Activated naive CD4-positive, alpha-beta T cell treated with anti-CD3 and anti-CD28 coated beads, Interleukin-2, amount 50 U/mL, for 16 hours (primary cell): ENCODE results near the gene PRTFDC1.

Experiments
- DNase-seq: peaks from one replicate; pipeline ENCODE4 v3.0.0-alpha.2; 2020

PRTFDC1 gene

DNA sequence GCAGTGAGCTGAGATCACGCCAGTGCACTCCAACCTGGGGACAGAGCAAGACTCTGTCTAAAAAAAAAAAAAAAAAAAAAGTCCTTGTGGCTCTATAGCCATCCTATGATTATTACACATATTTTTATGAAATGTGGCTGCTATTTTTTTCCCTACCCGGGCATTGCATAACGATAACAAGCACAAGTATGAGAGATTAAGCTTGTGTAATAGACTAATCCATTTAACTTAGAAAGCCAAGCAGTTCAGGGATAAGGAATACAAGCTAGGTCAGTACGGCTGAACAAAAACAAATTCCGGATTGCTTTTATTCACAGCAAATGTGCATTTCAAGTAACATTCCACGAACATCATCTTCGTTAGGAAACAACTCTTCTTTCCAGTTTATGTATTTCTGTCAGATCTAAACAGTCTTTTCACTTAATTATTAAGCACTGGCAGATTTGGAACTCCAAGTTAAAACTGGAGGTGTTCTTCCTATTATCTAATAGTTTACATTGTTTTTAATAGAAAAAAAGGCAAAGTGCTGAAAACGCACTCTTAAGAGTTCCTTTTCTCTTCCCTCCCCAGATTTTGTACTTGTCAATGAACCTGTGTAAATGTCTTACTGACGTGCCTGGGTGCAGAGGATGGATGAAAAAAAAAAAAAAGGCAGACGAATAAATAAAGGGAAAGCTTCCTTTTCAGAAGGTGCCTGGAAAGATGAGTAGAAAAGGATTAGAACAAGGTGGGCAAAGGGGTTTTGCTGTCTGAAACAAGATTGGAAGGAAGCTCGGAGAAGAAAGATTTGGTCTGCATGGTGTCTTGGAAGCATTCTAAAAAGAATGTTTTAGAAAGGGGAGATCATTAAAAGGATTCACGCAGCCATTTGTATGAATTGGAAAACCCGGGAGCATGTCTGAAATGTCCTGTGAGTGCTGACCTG lies 81.1 kb downstream of the PRTFDC1 start:
- DNase-seq: no peak

DNA sequence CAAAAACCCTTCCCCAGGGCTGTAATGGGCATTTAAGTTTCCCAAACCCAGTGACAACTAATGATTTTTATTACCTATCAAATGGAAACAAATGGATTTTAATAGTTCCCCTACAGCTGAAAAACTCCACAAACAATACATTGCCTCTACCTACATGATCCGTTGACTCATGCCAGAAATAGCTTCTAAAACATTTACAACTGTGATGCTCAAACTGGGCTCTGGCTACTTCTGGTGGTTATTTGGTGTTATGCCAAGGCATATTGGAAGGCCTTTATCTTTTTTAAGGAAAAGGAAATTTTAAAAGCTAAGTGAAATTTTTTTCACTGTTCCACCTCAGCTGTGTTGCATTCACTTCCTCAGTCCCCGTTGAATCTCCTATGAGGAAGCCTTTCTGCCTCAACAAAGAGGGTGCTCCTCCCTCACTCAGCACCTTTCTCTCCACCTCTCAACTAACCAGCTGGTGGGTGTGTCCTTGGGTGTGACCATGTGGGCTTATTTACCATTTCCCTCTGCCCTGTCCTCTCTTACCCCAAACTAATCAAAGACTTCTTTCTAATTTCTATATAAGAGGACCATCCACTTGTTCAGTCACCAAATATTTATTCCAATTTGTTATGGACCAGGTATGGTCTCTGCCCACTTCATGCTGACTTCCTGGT lies 82.9 kb downstream of the PRTFDC1 start:
- no peak for DNase-seq

DNA sequence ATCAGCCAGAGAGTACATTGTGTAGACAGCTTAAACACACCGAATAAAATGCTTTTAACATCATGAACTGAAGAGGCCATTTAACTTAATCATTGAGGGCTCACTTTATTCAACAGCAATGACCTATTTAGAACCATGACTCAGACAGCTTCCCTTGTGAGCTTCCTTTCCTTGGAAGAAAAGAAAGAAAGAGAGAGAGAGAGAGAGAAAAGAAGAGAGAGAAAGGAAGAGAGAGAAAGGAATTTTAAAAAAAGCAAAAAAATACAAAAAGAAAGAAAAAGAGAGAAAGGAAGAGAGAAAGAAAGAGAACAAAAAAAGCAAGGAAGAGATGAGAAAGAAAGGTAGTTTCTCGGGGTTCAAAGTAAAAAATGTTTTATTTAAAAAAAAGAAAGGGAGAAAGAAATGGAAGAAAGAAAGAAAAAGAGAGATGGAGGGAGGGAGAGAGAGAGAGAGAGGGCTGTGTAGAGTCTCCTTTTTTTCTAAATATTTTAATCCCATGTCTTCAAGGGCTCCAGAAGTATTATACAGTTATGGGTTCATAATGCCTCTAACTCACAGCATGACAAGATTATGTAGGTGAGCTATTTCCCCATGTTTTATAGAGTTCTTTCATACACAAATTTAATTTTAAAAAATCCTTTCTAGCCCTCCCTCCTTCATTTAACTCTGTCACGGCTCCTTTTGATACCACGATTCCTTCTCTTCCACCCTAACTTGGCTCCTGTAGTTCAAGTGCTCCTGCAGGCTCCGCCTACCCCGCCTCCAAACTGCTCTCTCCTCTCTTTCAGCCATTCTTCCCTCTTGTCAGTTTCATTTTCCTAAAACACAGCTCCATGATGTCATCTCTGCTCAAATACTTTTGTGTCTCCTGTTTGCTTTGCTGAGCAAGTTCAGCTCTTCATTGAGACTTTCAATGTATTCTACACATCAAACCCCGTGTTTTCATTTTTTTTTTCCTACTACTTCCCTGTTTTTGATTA lies 85.5 kb downstream of the PRTFDC1 start:
- no peak for DNase-seq

DNA sequence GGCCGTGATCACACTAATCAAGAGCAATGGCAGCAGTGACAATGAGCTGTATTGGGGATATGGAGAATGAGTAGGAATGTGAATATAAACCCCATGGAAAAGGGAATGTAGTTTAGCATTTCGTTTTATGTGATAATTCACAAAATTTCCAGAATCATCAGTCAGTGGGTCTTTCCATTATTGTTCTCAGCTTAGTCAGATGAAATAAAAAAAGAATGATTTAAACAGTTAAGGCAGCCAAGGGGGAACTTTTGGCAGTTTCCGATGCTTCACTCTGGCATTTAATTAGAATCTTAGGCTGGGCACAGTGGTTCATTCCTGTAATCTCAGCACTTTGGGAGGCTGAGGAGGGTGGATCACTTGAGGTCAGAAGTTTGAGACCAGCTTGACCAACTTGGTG lies 86.6 kb downstream of the PRTFDC1 start:
- DNase-seq: no peak

DNA sequence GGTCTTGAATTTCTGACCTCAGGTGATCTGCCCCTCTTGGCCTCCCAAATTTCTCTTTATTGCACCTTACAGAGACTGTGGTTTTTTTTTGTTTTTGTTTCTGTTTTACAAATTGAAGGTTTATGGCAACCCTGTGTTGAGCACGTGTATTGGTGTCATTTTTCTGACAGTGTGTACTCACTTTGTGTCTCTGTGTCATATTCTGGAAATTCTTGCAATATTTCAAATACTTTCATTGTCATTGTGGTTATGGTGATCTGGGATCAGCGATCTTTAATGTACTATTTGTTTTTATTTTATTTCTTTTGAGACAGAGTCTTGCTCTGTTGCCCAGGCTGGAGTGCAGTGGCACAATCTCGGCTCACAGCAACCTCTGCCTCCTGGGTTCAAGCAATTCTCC lies 89.8 kb downstream of the PRTFDC1 start:
- no peak for DNase-seq

DNA sequence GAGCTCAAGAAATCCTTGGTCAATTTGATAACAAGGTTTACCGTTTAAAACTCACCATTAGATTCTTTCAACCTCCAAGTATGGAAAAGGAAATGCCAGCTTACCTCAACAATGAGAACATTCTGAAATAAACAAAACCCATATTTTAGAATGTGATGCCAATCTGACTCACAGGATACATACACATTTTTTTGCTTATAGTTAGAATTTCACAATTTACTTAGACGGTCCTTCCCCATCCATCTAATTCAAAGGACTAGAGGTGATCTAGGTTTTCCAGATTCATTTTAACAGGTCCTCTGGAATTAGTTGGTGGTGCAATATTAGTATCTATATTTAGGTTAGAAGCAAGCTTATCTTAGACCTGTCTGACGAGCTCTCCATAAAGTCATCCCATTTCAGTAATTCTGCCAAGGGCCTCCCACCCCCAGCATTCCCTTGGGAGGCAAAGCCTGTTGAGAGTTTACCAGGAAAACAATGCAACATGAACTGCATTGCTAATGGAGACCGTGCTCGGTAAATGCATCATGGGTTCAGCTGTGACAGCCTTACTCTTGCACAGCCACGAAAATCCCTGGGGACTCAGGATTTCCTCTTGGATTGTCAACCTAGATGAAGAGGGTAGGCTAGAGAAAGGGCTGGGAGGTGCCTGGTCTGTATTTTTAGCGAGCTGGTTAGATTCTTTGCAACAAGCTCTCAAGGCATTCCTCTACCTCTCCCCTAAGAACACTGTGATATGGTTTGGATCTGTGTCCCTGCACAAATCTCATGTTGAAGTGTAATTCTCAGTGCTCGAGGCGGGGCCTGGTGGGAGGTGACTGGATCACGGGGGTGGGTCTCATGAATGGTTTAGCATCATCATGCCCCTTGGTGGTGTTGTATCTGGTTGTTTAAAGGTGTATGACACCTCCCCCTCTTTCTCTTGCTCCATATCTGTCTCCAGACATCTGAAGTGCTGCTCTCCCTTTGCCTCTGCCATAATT lies 93.8 kb downstream of the PRTFDC1 start:
- no peak for DNase-seq

DNA sequence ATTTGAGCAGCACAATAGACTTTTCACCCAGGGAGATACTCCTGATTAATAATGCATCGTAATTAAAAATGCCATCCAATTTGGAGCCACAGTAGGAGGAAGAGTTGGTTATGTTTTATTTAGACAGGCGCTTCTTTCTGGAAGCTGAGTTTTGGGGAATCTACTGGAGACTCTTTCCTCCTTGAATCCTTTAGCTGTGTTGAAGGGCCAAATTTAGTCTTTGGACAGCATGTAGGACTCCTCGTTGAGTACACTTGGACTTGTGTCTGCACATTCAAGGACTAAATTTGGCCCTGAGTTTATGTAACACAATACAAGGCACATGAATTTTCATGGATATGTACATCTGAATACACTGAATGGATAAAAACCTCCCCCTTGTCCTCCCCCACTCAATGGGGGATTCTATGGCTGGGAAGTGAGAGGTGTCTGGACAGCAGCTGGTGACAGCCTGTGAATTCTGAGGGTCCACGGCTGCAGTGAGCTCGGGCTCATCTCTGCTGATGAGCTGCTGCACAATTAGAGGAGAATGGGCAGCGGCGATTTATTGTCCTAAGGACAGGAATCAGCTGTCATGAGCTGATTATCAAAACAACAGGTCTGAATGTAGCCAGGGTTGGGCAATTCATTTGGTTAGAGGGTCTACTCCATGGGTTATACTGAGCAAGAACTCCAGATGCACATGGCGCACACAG lies 95.2 kb downstream of the PRTFDC1 start:
- no peak for DNase-seq

DNA sequence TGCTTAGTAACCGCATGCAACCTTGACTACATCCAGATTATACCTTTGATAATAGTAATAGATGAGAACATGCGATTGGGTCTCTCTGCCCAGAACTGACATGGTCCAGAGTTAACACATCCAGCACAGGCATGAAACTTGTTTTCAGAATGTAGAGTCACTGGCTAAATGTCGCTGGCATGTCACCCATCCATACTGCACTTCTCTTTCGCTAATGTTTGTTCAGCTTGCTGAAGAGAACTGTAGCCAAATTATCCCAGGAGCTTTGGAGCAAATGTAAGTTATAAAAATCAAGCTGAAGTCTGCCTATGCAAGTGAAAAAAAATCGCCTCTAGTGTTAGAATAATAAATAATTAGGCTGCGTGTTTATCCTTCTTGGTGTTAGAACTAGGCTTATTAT lies 98.2 kb downstream of the PRTFDC1 start:
- DNase-seq: no peak

DNA sequence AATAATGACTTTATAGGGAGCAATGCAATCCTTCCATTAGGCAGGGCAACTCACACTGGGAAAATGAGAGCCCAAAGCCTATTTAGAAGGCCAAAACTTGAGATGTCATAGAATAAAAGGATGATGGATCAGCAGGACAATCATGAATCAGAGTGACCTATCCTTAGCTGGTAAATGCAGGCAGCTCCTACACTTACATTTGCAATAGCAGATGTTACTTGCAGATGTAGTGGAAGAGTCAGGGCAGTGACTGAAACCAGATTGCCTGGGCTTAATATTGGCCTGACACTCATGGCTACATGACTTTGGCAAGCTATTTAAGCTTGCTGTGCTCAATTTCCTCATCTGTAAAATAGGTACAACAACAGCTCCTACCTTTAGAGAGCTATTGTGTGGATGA lies 98.7 kb downstream of the PRTFDC1 start:
- no peak for DNase-seq

DNA sequence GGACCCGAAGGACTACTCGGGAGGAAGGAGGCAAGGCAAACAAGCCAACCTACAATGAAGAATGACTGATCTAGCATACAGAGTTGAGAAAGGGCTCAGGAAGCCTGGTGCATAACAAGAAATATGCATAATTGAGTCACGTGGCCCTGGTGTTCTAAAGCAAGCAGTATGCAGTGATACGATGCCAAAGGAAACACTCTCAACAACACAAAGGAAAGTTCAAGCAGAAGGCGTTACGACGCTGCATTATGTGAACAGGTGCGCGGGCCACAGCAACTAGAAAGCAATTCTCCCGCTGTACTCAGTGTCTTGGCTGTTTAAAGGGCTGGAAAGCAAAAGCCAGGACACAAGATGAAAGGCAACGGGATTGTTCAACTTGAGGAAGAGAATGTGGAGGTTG lies 100.8 kb downstream of the PRTFDC1 start:
- no peak for DNase-seq

DNA sequence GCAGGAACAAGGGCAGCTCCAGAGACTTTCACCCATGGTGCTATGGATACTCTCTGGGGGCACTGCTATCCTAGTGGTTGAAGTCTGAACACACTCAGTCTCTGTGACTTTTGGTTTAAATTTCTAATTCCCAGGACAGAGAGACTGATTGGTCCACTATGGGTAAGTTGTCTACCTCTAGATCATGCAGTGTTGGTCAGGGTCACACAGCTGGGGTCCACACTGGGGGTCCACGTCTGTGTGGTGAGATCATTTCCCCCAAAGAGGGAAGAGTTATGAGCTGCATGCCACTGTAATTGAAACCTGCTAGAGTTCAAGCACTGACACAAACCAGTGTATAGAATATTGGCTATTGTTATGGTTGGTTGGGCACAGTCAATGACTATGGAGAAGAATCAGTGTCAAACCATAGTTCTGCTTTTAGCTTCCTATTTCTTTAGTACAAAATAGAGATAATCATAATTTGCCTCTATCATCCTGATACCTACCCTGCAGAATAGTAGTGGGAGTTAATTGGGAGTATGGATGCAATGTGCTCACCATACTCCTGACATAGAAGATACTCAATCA lies 101.6 kb downstream of the PRTFDC1 start:
- no peak for DNase-seq

DNA sequence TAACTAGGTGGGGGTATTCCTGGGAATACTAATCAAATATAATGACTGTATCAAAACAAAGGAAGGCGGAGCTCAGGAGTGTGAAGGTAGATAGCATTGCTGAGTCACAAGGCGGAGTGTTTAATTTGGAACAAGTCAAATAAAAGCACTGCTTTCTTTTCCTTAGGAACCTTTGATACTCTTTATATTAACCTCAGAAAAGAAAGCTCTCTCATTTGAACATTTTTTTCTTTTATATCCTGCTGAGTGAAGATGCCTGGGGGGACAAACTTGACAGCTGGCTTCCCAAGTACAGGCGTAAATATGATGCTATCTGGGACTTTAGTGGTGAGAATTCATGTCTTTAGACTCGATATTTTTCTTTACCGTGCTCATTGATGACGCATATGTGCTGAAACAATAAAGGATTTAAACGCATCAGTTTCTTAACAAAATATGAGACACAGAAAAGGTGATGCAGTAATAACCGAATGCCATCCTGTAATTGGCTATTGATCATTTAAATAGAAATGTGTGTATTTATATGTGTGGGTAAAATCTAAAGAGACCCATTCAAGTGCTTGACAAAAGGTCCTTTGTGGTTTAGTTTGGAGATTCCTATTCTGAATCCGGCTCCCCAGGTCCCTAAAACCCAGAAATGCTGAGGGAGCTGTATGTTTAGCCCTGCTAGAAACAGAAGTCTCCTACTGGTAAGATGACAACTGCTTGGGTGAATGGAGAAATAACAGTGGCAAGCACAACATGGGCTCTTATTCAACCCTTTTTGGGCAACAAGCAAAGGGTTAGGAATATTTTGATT lies 102.7 kb downstream of the PRTFDC1 start:
- no peak for DNase-seq

DNA sequence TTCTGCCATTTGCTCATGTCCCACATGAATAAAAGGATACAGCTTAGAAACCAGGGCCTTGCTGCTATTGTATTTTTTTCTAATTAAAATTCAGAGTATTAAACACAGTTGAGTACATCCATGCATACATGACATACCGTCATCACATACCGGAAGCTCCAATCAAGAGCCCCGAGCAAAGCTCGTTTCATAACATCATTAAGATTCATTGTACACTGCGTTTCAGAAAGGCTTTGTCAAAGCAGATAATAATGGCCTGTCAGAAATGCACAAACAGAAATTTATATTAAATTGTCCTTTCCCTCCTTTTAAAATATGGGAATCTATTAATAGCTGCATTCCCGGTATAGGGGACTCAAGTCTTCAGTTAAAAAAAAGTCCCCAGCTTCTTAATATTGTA lies 103.4 kb downstream of the PRTFDC1 start:
- DNase-seq: no peak

DNA sequence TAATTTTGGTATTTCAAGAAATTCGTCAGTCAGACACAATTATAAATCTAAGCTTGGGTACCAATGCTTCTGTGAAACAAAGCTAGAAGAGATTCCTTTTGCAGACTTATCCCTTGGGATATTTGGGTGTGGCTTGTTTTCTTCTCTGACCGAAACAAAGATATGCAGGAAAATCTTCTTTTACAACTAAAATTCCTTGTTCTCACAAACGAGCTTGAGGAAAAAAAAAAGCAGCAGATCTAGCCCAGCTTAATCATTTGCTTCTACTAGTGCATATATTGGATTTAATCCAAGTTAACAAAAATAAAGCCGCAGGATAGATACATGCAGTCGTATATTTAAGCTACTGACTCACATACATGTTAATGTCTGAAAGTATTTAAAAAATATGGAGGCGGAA lies 104.2 kb downstream of the PRTFDC1 start:
- DNase-seq: no peak

DNA sequence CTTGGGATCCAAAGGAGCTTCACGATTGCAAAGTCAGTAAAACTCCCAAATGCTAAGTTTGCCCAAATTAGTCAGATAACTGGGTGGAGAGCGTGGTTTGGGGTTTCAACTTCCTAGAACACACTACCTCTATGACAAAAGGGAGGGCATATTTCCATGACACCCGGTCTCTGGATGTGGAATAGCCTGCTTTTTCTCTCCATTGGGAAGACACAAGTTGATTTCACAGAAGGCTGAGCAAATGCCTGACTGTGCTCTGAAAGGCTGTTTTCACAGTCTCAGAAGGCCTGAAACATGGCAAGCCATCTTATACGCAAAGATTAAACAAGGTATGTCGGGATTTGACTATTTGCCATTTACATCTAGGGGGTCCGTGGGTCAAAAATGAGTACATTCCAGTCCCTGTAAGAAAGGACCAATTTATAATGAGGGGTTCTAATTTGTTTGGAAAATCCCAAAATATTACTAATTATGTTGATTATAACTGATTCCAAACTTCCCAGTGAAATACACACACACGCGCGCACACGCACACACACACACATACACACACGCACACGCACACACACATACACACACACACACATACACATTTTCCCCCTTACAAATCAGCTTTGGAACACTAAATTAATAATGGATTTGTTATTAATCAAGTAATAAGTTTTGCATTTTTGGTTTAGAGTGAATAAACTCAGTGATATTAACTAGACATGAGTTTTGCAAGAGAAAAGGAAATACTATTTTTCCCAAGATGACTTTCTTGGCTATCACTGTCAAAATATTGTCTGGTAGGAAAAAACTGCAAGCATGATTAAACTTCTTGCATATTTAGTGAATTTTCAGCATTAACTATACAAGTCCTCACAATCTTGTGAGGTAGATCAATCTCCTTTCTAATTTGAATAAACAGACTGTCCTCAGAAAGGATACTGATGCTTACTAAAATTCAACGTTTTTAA lies 105.0 kb downstream of the PRTFDC1 start:
- DNase-seq: no peak

DNA sequence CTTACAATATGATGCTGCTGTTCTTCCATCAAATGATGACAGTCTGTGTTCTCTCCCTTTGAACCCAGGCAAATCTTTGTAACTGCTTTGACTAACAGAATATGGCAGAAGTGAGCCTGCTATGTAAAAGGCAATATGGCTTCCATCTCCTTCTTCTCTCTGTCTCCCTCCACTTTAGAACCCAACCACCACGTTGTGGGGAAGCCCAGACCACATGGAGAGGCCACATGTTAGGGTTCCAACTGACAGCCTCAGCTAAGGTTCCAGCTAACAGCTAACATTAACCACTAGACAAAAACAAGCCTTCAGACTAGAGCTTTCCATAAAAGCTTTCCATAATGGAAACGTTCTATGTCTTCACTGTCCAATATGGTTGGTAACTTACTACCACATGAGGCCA lies 107.7 kb downstream of the PRTFDC1 start:
- no peak for DNase-seq

DNA sequence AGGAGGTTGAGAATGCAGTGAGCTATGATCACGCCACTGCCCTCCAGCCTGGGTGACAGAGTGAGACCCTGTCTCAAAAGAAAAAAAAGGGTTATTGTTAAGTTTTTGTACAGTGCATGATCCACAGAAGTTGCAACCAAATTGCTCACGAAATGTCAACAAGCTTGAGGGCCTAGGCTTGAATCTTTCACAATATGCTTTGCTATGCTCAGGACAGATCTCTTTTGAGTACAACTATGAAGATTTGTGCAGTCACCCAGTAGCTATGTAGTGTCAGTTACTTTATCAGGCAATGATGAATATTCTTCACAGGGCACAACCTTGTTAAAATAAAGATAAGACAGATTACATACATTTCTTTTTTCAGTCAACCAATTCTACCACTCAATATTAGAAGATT lies 109.2 kb downstream of the PRTFDC1 start:
- no peak for DNase-seq

DNA sequence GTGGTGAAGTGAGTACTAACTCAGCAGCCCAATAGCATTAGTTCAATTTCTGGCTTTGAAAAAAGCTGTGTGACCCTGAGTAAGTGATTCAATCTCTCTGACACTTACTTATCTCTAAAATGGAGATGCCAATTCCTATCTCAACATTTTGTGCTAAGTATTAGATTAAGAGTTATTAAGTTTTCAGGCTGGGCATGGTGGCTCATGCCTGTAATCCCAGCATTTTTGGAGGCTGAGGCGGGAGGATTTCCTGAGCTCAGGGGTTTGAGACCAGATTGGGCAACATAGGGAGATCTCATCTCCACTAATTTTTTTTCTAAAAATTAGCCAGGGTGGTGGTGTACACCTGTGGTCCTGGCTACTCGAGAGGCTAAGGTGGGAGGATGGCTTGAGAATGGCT lies 109.5 kb downstream of the PRTFDC1 start:
- no peak for DNase-seq

DNA sequence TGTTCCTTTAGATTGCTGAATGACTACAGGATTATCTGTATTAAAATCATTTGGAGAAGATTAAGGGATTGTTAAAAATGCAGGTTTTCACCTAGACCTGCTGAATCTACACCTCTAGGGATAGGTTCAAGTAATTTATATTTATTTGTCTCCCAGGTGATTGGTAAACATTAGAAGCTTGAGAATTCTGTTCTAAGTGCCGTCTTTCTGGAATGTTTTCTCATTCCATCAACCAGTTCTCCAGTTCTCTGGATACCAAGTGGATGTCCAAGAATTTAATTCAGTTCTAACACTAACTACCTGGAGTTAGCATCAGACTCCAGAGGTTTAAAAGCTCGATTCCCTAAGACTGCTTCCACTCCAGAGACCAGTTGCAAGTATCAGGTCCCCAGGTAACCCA lies 110.9 kb downstream of the PRTFDC1 start:
- DNase-seq: no peak
